ENCODE data around the gene GABBR1.

DNA sequence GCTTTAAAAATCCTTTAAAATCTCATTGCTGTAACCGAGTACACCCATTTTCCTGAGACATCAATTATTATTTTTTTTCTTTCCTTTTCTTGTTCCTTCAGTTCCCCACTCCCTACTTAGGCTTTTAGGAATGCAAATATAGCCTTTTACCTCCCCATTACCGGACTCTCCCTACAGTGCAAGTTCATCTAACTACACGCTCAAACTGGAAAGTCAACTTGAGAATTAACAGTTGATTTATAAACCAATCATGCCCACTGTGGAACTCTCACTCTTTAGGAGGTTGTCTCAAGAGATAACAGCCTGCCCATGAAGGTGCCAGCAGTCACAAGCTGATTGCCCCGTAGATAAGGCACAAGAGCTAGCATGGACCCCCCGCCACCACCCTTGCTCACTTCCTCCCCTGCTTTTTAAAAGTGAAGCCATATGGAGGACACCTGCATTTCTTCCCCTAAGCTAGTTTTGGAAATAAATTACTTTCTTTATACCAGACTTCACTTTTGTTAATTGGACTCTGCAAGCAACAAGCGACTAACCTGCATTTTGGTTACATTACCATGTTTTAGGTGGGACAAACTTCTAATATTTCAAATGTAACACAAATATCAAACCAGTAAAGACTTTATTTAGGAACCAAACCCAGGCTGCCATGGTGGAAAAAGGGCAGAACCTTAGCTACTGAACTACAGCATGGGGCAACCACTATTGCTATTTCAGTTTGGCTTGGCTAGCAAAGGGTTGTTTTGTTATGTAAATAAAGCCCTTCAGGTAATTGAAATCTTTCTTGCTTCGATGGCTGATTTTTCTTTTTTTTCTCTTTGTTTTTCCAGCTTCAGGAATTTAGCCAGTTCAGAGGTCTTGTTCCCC is 108.3 kb downstream of the GABBR1 start:
- TF ChIP-seq, protein P1, sequence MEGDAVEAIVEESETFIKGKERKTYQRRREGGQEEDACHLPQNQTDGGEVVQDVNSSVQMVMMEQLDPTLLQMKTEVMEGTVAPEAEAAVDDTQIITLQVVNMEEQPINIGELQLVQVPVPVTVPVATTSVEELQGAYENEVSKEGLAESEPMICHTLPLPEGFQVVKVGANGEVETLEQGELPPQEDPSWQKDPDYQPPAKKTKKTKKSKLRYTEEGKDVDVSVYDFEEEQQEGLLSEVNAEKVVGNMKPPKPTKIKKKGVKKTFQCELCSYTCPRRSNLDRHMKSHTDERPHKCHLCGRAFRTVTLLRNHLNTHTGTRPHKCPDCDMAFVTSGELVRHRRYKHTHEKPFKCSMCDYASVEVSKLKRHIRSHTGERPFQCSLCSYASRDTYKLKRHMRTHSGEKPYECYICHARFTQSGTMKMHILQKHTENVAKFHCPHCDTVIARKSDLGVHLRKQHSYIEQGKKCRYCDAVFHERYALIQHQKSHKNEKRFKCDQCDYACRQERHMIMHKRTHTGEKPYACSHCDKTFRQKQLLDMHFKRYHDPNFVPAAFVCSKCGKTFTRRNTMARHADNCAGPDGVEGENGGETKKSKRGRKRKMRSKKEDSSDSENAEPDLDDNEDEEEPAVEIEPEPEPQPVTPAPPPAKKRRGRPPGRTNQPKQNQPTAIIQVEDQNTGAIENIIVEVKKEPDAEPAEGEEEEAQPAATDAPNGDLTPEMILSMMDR (IDR thresholded peaks at IDR 0.05) = no peak
- no peak for TF ChIP-seq POLR2AphosphoS5 (IDR thresholded peaks at IDR 0.05)
